Endodermal cell (in vitro differentiated cells): ENCODE results near the gene NDST1. TPM values are rescaled to one million over a fixed set of nuclear protein-coding genes. Genes with fewer than 3 reads are reported as not detected.

Experiments
- DNase-seq: peaks from one replicate; pipeline ENCODE4 v3.0.0-alpha.2; 2017
- H3K27ac ChIP-seq: 2 replicates; pipeline ENCODE4 v1.5.1; 2013; ENCODE audit warnings: mild to moderate bottlenecking, low read depth, low read length, moderate library complexity
- H3K27me3 ChIP-seq: 2 replicates; pipeline ENCODE4 v1.6.1; 2013; ENCODE audit warnings: mild to moderate bottlenecking, low read length, moderate library complexity; ENCODE audit not compliant: insufficient read depth, control insufficient read depth, poor library complexity, severe bottlenecking
- H3K36me3 ChIP-seq: 2 replicates; pipeline ENCODE4 v1.7.0; 2013; ENCODE audit warnings: mild to moderate bottlenecking, low read length, moderate library complexity; ENCODE audit not compliant: control insufficient read depth, insufficient read depth
- H3K4me1 ChIP-seq: one replicate; pipeline ENCODE4 v1.7.0; 2013; ENCODE audit warnings: low read length; ENCODE audit not compliant: control insufficient read depth, insufficient read depth
- H3K4me3 ChIP-seq: 2 replicates; pipeline ENCODE4 v1.5.1; 2013; ENCODE audit warnings: mild to moderate bottlenecking, low read length, moderate library complexity
- H3K9ac ChIP-seq: 2 replicates; pipeline ENCODE4 v1.6.1; 2013; ENCODE audit warnings: mild to moderate bottlenecking, low read length, moderate library complexity; ENCODE audit not compliant: poor library complexity, severe bottlenecking; ENCODE audit errors: extremely low read depth
- H3K9me3 ChIP-seq: 2 replicates; pipeline ENCODE4 v1.6.1; 2013; ENCODE audit warnings: mild to moderate bottlenecking, low read length, moderate library complexity; ENCODE audit not compliant: control insufficient read depth
- H3K27ac Mint-ChIP-seq: 2 replicates; pipeline ENCODE4 v1.8.0; 2020; ENCODE audit warnings: mixed read lengths
- H3K27me3 Mint-ChIP-seq: 2 replicates; pipeline ENCODE4 v1.8.0; 2021; ENCODE audit warnings: mild to moderate bottlenecking, mixed read lengths; ENCODE audit not compliant: insufficient read depth
- H3K36me3 Mint-ChIP-seq: 2 replicates; pipeline ENCODE4 v1.8.0; 2020; ENCODE audit warnings: low read depth, mixed read lengths
- H3K4me1 Mint-ChIP-seq: 2 replicates; pipeline ENCODE4 v1.8.0; 2020; ENCODE audit warnings: mixed read lengths
- H3K4me3 Mint-ChIP-seq: 2 replicates; pipeline ENCODE4 v1.8.0; 2020; ENCODE audit warnings: mild to moderate bottlenecking, moderate library complexity, mixed read lengths
- H3K9me3 Mint-ChIP-seq: 2 replicates; pipeline ENCODE4 v1.8.0; 2020; ENCODE audit warnings: mild to moderate bottlenecking, mixed read lengths
- WGBS, 2 experiments: methylation state at CpG; one replicate each; pipeline versions ENCODE4 v1.1.5 to v1.1.7; 2013; ENCODE audit warnings: missing lambda C conversion rate in 2 of 2, mixed read lengths in 1 of 2; ENCODE audit not compliant: insufficient coverage in 1 of 2, insufficient read length in 1 of 2; 5-methylcytosine and 5-hydroxymethylcytosine counted together
- total RNA-seq, 2 donors: library from RNA; stranded (reverse); fragmentation: NEBNext Ultra II Directional in 1 of 2; extraction: Animal tissue kit (Norgen Biotek cat#: 25700) in 1 of 2; gene quantifications; 2 replicates in 1 of 2; 3 replicates in 1 of 2; pipeline ENCODE4 v1.2.1, GENCODE V29; 2021
- TF ChIP-seq, protein P1 (sequence below): fragments of 200-600 bp; sonication (generic); conservative IDR thresholded peaks from 2 replicates; pipeline ENCODE4 v1.5.0; 2021; ENCODE audit warnings: antibody characterized with exemption, mild to moderate bottlenecking

Gene NDST1
- total RNA-seq, 2 donors from 2014 or later, result 53.3 to 71.7 TPM

- WGBS, 2 experiments, result 92 to 93% methylated on average over 10 to 18 of the region's 18 CpGs
- no peaks in the 10 kb centered on the region for H3K9me3 ChIP-seq
Measured at GRCh38 chr5:150573867-150574817, 66.2 kb downstream of the NDST1 start.

DNA sequence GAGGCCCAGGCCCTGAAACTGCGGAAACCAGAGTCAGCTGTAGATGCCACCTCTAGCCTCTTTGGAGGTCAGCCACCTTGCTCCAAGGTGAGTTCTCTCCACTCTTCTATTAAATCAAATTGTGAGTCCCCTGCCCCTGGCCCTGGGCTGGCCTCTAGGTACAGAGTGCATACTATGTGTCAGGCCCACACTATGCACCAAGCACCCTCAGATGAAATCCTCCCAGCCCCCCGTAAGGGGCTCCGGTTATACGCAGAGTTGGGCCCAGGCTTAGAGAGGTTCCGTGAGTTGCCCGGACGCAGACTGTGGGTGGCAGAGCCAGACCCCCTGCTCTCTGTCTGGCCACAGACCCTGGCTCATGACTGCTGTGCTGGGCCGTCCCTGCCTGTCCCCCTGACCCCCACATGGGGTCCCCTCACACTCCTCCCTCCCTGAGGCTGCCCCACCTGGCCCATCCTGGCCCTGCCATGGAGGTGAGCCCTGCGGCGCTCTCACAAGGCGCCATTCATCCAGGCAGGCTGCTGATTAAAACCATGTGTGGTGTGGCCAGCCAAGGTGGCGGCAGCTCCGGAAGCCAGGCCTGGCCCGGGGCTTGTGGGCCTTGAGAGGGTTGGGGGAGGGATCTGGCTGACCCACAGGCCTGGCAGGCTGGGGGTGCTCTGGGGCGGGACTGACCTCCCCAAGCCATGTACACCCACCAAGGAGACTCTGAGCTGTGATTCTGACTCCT is 67.1 kb downstream of the NDST1 start:
- H3K36me3 ChIP-seq, result no peaks in the 10 kb centered on the region
- no peak overlapping the region for H3K4me3 ChIP-seq
- H3K9ac ChIP-seq, result no peak overlapping the region
- Mint-ChIP-seq H3K27ac (no peak overlapping the region), H3K4me3 (no peak overlapping the region), H3K36me3 (no peaks in the 10 kb centered on the region), H3K27me3 (peaks cover 1% of the 10 kb centered on the region), H3K4me1 (peaks cover 8% of the 10 kb centered on the region), H3K9me3 (peaks cover 2% of the 10 kb centered on the region)
- no peak overlapping the region for H3K27ac ChIP-seq
- no peaks in the 10 kb centered on the region for H3K27me3 ChIP-seq
- H3K4me1 ChIP-seq, result no peaks in the 10 kb centered on the region
- TF ChIP-seq, protein P1, sequence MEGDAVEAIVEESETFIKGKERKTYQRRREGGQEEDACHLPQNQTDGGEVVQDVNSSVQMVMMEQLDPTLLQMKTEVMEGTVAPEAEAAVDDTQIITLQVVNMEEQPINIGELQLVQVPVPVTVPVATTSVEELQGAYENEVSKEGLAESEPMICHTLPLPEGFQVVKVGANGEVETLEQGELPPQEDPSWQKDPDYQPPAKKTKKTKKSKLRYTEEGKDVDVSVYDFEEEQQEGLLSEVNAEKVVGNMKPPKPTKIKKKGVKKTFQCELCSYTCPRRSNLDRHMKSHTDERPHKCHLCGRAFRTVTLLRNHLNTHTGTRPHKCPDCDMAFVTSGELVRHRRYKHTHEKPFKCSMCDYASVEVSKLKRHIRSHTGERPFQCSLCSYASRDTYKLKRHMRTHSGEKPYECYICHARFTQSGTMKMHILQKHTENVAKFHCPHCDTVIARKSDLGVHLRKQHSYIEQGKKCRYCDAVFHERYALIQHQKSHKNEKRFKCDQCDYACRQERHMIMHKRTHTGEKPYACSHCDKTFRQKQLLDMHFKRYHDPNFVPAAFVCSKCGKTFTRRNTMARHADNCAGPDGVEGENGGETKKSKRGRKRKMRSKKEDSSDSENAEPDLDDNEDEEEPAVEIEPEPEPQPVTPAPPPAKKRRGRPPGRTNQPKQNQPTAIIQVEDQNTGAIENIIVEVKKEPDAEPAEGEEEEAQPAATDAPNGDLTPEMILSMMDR, result no peak
- WGBS, 2 experiments, result 94 to 95% methylated on average over 7 to 15 of the region's 15 CpGs
- peak; percentile 55 for DNase-seq
- H3K9me3 ChIP-seq, result no peaks in the 10 kb centered on the region

More at GRCh38 chr5:150573867-150574817, 66.2 kb downstream of the NDST1 start:
- Histone ChIP-seq H3K4me1 (no peaks in the 10 kb centered on the region), H3K4me3 (no peak overlapping the region), H3K27me3 (no peaks in the 10 kb centered on the region), H3K27ac (no peak overlapping the region), H3K9ac (no peak overlapping the region), H3K36me3 (no peaks in the 10 kb centered on the region)
- Mint-ChIP-seq H3K36me3 (no peaks in the 10 kb centered on the region), H3K27me3 (no peaks in the 10 kb centered on the region), H3K4me1 (peaks cover 8% of the 10 kb centered on the region), H3K4me3 (no peak overlapping the region), H3K9me3 (peaks cover 2% of the 10 kb centered on the region), H3K27ac (no peak overlapping the region)
- TF ChIP-seq, protein P1, result peak; percentile 61
- DNase-seq, result peak; percentile 70

GRCh38 chr5:150575745-150576448 is 68.0 kb downstream of the NDST1 start:
- Mint-ChIP-seq H3K36me3 (no peaks in the 10 kb centered on the region), H3K4me1 (peaks cover 8% of the 10 kb centered on the region), H3K27me3 (peaks cover 1% of the 10 kb centered on the region), H3K27ac (no peak overlapping the region), H3K9me3 (peaks cover 2% of the 10 kb centered on the region), H3K4me3 (no peak overlapping the region)
- Histone ChIP-seq H3K27ac (no peak overlapping the region), H3K36me3 (no peaks in the 10 kb centered on the region), H3K4me1 (no peaks in the 10 kb centered on the region), H3K9ac (no peak overlapping the region), H3K27me3 (no peaks in the 10 kb centered on the region), H3K9me3 (no peaks in the 10 kb centered on the region), H3K4me3 (no peak overlapping the region)
- 93 to 94% methylated on average over 8 to 11 of the region's 11 CpGs for WGBS, 2 experiments
- peak; percentile 28 for DNase-seq
- TF ChIP-seq, protein P1, result no peak
